OCI-M2 (cell line): ENCODE data around the gene UQCRQ.
A peak's percentile ranks its signal among the peaks of the same experiment; 100 is the strongest.

Experiments
- DNase-seq: peaks from one replicate; lab custom pipeline; 2025; ENCODE audit not compliant: unreplicated experiment; lab: John Stamatoyannopoulos, UW

Gene UQCRQ

DNA sequence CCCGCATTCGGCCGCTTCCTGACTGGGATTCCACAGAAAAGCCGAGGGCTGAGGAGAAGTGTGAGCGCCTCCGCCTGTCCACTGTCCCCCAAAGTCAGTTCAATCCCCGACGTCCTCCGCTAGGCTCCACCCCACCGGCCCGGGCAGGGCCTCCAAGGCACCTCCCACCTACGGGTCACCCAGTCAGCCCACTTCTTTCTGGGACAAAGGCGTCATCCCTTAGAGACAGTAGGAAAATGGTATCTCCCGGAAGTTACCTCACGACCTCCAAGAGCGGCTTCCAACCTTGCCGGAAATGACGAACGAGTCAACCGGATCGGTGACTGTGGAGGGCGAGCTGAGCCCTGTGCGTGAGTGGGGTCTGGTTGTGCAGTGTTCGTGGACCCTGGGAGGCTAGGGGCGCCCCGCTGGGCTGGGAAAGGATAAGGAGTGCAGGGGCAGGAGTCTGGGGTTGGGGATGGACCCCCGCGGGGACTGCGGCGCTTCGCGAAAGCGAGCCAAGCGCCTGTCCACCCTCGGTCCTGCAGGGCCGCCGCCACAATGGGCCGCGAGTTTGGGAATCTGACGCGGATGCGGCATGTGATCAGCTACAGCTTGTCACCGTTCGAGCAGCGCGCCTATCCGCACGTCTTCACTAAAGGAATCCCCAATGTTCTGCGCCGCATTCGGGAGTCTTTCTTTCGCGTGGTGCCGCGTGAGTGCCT, at the start of gene UQCRQ, which contains the start of gene GDF9:
TSS of gene UQCRQ (plus strand) at position 301 of the 704 bp plus-strand sequence. CDS start at position 541, 240 bp downstream.
TSS of gene GDF9 (minus strand) at position 128 of the 704 bp plus-strand sequence. CDS start 1,936 bp downstream, outside the sequence.
- peak; percentile 90 for DNase-seq

DNA sequence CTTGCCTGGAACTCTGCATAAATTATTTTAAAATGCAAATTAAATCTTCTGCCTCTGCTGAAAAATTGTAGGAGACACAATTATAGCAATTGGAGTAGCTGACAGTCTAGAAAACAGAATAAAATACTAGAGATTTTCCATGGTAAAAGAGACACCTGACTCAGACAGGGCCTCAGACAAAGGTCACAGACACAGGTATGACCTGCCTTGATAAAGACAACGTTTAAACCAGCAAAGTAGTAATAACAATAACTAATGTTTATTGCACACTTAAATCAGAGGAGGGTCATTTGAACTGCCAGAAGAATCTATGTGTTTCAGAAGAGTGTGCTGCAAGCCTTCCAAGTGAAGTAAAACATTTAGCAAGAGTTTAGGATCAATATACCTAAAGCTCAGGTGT, 49.4 kb upstream of the UQCRQ start:
- no peak for DNase-seq

DNA sequence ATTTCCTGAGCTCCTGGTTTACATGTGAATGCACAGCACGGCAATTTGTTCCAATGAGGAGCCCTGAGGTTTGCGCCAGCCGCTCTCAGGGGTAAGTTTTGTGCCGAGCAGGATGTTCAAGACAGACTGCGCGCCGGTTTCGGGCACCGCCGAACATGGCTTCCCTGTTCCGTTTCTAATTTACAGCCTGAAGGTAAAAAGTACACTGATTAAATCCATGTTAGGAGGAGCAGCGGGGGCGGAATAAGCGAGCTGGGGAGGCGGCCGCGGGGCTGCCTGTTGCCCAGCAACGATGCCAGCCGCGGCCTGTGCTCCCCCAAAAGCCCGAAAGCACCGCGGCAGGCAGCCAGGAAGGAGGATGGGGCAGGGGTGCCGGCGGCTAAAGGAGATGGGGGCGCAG, 47.0 kb upstream of the UQCRQ start:
- DNase-seq, result no peak

DNA sequence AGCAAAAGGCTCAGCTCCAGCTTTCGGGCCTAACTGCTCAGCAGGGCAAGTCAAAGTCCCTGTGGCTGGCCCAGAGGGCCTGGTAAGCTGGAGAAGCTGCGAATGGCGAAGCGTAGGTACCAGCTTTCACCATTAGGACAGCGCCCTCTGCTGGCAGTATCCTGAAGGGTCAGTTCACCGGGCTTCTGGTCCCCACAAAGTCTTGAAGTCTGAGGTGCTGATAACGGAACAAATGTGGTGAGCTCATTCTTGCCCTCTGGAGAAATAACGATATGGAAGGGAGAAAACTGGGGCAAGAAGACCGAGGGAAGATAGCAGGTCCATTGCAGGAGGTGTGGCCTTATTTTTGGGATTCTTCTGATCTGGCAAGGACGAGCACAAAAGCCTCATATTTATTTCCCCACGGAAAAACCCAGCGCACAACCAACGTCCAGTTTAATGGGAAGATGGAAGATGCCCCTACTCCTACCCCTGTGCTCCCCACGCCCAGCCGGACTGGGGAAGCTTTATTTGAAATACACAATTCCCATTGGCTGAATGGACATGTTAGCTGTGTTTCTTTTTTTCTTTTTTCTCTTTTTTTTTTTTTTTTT, 46.2 kb upstream of the UQCRQ start:
- peak; percentile 85 for DNase-seq

DNA sequence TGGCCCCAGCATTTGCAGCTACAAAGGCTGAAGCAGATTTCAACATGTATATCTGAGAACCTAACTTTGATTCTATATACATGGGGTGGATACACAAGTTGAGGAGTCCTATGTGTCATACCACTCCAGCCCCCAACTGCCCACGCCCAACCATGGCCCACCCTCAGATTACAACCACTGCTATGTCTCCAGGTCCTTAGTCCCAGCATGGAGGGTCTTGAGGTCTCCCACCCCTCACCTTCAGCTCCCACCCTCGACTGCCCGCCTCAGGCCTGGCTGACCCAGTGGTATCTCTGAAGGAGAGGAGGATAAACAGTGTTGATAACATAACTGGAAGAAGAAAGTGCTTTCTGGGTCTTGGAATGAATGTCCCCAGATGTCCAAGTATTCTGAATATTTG, 45.1 kb upstream of the UQCRQ start:
- DNase-seq, result no peak

DNA sequence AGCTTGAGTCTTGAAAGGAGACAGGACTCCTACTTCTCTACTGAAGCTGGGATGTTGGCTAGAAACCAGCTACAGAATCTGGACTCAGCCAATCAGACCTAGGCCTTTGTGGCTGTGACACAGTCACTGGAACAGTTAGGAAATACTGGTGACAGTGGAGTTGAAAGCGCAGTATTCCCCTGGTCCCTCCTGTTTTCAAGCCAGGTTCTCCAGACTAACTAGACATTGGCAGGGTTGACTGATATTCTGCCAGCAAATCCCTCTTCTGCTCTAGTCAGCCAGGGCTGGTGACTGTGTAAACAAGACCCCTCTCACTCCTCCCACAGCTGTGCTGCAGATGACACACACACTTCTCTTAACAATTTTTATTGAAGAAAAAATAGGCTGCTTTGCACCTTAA, 44.7 kb upstream of the UQCRQ start:
- DNase-seq, result no peak

DNA sequence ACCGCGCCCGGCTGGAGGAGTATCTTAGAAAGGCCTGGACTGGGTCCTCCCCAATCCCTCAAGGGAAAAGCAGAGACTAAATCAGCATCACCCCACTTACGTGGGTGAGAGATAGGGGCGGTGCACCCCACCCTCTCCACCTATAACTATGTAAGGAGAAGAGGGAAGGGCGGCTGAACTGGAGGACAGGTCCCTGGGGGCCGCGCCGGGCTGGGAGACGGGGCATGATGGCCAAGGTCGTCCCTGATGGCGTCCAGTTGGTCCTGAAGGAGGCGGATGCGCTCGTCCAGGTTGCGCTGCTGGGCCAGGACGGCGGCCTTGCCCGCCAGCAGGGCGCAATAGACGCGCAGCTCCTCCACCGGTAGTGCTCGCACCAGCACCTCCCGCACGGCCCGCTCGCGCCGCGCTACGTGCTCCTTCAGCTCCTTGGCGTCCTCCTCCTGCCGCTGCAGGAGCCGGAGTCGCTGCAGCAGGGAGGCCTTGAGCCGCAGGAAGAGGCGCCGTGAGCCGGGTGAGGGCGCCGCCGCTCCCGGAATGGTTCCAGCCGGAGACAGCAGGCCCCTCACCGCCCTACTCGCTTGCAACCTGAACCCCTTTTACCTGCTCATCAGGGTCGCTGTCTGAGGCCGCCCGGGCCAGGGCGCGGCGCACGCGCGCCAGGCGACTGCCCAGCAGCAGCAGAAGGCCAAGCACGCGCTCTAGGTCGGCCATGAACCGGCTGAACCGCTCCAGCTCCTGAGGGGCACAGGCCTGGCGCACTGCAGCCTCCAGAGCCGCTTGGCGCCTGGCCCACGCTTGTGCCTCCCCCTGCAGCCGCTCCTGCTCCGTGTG, 43.6 kb upstream of the UQCRQ start:
- no peak for DNase-seq

DNA sequence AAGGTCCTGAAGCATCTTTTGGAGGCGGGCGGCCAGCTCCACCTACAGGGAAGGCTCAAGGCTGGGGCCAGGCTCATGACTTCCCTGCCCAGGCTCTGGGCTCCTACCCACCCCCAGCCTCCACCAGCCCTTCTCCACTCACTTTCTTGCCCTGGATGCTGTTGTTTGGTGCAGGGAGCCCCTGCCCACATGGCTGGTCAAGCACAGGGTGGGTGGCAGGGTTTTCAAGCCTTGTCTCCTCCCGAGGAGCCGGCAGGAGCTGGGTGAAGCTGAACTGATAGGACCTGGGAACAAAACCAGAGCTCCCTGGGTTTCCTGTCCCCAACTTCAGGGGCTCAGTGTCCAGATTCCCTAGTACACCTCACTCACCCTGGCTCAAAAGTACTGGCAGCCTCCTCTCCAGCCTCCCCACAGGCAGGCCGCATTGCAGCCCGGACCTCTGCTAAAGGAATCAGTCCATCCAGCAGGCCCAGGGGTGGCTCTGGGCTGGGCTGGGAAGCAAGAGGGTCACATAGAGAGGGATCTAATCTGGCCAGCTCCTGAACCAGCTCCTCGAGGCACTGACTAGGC, 42.9 kb upstream of the UQCRQ start:
- no peak for DNase-seq

DNA sequence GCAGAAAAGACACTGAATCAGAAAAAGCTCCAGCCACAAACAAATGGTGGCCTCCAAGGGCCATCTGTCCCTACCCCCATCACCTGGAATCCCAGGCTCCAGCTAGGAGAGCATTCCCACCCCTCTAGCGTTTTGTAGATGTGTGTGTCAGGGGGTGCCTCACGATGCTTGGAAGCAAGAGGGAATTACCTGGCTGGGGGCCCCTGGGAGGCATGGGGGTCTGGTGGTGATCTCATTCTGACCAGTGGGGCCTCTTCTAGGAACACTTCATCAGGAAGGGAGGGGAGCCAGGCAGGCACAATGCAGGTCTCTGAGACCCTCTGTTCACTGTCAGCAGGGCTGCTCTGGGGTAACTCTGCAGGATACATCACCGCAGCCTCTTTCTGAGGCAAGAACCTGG, 42.0 kb upstream of the UQCRQ start:
- DNase-seq, result no peak

DNA sequence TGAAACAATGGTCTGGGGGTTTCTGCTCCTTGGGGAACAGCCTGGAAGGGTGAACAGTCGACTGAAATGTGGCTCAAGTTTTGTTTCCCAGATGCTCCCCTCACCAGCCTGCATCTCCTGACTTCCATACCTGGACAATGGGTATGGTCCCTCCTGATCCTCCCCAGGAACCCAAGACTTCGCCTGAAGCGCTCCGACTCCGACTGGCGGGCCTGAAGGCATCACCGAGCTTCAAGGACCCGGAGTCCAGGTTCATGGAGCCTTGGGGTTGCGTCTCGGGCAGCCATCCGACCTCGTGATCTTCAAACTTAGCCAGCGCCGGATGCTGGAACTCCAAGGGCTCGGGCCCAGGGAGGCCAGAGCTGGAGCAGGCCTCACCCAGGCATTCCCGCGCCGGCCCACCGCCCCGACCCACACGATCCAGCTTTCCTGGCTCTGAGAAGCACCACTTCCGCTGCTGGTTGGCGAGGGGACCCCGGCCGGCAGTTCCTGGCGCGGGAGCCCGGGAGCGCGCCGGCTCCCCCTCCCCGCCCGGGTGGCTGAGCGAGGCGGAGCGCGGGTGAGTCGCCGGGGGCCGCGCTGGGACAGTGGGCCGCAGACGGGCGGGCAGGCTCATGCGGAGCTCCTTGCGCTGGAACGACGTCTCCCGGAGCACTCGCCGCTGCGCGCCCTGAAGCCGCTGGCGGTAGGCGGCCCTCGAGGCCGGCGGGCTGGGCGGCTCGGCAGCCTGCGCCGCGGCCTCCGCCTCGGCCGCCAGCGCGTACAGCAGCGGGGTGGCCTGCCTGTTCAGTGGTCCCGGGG, 41.2 kb upstream of the UQCRQ start:
- no peak for DNase-seq

DNA sequence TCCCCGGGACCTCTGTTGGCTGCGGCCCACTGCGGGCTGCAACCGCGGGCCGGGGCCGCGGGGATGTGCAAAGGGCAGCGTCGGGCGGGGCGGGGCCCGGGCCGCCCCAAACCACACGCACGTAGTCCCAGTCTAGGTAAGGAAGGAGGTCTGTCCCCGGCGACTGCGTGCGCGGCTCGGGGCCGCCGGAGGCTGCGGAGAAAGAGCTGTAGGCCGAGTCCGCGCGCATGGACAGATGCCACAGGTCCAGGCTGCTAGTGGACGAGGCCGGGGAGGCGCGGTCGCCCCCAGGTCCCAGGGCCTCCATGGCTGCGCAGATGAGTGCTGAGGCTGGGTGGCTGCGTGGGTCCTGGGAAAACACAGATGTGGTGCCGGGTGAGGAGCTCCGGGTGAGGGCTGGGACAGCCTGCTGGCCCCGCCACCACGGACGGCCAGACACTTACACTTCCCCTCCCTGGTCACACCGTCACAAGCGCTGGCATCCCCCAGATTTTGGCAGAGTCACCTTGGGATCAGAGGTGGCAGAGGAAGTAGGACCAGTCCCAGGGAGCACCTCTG, 40.5 kb upstream of the UQCRQ start:
- DNase-seq, result no peak

DNA sequence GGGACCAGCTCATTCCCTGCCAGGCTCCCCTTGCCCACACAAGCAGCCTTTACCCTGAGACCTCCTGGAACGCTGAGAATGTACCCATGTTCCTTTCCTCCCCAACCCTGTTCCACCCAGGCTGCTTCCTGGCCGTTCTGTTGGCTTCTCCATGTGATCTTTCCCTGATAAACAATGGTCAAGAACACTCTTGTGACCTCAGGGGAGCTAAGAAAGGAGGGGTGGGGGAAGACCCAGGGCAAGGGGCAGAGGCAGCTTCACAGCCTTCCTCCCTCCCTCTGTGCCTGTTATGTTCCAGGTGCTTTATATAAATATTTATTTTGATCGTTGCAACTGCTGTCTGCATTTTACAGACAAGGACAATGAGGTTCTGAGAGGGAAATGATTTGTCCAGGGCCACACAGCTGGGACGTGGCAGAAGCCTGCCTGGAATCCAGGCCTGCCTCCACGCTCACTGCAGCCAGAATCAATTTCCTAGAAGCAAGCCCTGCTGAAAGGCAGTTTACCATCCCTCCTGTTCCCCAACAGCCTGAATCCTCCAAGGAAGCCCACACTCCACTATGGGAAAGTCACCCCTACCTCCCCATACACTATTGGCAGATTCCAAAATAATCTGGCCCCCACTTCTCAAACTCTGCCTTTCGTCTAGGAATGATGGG, 39.9 kb upstream of the UQCRQ start:
- DNase-seq, result no peak

DNA sequence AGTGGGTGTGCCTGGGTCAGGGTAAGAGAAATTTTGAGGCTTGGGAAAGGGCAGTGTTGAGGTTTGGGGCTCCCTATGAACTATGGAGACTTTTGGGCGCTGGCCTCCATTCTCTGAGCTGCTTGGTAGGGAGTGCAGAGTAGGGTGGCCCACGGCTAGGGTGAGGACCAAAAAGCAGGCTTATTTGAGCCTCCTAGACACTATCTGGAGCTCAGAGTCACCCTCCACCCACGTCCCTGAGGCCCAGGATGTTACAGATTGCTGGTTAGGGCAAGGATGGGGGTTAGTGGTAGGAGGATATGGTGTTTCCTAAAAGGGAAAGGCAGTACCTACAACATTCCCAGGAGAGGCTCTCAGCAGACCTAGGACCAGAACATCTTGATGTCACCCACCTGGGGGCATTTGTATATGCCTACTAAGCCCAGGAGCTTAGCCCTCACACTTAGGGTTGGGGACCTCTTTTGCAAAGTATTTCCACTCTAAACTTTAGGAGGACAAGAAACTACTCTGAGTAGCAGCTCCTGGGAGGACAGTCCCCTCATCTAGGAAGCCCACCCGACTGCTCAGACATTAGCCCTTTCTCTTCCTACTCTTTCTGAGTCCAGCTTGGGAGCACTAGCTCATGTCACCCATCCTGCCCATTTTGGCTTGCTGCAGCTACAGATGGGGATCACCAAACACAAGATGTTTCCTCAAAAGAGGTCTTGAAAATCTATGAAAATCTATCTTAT, 38.3 kb upstream of the UQCRQ start:
- no peak for DNase-seq

DNA sequence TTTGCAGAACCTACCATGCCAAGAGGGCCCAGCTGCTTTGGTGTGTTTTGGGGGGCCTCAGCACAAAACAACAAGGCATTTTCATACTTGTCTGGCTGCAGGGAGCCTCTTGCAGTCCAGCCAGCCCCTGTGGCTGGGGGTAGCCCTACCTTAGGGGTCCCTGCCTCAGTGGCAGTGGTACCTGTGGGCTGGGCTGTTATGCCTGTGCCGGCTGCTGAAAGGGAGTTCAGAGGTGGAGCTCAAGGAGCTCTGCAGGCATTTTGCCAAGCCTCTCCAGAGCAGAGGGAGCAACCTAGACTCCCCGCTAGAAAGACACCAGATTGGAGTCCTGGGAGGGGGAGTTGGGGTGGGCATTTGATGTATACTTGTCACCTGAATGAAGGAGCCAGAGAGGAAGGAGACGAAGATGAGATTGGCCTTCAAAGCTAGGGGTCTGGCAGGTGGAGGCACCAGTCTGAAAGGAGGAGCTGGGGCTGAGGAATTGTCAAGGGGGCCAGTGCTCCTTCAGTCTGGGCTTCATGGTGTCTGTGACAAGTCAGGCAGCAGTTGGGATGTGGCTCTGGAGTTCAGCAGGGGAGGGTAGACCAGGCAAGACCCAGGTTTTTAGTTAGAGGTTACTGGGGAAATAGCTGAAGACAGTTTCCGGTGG, 37.5 kb upstream of the UQCRQ start:
- DNase-seq, result no peak

DNA sequence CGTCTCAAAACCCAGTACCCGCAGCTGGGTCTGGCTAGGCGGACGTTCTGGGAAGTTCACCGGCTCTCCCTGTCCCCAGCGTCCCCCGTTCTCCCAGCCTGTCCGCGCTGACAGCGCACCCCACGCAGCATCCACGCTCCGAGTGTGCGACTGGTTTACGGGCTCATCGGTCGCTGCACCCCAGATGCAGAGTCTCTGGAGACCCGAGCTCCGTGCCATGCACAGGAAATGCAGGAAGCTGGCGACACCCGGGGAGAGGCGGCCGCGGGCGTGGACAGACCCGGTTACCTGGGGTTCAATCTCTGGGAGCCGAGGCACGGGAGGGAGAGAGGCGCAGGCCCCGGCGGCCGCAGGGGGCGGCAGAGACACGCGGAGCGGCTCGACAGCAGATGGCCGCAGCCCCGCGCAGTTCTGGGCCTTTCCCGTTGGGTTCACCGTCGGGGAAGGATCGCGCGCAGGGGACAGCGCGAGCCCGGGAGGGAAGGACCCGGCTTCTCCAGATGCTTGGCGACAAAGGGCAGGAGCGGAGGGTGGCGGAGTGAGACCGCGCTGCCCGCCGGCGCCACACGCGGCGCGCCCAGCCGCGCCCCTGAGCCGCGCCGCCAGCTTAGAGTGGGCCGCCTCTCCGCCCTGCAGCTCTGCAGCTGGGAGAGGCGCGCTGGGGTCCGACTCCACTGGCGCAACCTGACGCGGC, 36.6 kb upstream of the UQCRQ start:
- no peak for DNase-seq

DNA sequence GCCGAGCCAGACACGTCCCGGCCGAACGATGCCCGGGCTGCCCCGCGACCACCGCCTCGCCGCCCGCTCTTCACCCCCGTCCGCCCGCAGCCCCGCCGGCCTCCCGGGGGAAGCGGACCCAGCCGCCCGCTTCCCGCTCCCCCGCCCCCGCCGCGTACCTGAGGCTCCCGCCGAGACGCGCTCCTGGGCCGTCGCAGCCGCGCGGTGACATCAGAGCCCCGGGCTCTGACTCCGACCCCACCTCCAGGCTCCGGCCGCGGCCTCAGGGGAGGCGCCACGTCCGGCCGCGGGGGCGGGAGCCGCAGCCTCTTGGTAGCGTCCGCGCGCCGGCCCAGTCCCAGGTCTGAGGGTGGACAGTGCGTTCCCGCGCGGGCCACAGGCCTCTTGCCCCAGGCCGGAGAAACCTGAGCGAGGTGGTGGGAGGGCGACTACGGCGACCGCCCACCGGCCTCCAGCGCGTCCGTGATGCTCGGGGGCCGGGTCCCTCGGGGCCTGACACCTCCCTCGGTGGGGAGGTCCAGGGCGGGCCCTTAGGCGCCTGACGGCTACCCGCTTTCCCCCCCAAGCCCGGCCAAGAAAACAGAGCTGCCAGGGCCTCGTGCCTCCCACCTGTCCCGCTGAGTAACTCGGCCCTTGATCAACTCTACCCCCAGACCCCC, 35.9 kb upstream of the UQCRQ start, which contains the start of gene SHROOM1:
TSS of gene SHROOM1 (minus strand) at position 212 of the 659 bp plus-strand sequence. CDS start 4,507 bp downstream, outside the sequence.
- DNase-seq, result no peak

DNA sequence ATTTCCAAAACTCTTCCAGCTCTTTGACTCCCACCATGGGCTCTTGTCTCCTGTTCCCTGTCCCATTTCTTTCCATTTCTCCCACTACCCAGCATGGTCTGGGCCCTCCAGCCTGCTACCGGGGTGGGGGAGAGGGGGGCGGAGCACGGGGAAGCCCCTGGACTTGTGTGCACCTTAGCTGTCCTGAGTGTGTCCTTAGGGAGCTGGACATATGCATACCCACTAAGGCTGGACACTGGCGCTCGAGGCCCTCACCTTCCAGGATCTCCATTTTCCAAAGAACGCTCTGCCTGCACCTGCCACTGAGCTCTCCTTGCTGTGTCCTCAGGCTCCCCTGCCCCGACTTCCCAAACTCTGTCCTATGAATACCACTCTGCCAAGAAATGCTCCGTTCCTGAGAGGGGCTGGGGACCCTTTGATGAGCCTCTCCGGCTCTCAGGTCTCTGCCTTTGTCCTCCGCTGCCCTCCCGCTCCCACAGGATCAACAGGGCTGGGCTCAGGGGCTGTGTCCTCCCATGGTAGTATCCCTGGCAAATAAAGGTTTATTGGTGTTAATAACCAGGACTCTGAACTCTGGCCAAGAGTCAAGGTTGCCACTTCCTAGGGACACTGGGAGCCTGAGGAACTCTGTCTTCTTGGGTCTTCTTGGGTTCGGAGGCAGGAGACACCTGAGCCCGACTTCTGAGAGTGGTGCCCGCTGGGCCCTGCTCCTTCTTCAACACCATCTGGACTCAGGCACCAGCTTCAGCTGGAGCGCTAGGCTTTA, 35.2 kb upstream of the UQCRQ start:
- DNase-seq, result no peak
